HUES6 (cell line): ENCODE measurements around the gene MAN2B1.

Experiments used
- H3K27ac ChIP-seq: 2 replicates; pipeline ENCODE4 v1.7.0; 2013; ENCODE audit warnings: low read depth, mild to moderate bottlenecking, low read length, inconsistent platforms
- H3K27me3 ChIP-seq: 2 replicates; pipeline ENCODE4 v1.6.1; 2013; ENCODE audit warnings: low read length; ENCODE audit not compliant: control insufficient read depth, insufficient read depth
- H3K36me3 ChIP-seq: 2 replicates; pipeline ENCODE4 v1.6.1; 2013; ENCODE audit warnings: low read length; ENCODE audit not compliant: control insufficient read depth, insufficient read depth
- H3K4me1 ChIP-seq: 2 replicates; pipeline ENCODE4 v1.6.1; 2013; ENCODE audit warnings: low read length; ENCODE audit not compliant: control insufficient read depth, insufficient read depth
- H3K4me3 ChIP-seq: 2 replicates; pipeline ENCODE4 v1.5.1; 2013; ENCODE audit warnings: low read depth, low read length
- H3K9ac ChIP-seq: one replicate; pipeline ENCODE4 v1.6.1; 2013; ENCODE audit warnings: mild to moderate bottlenecking, low read length
- H3K9me3 ChIP-seq: 2 replicates; pipeline ENCODE4 v1.6.1; 2013; ENCODE audit warnings: low read depth, low read length; ENCODE audit not compliant: control insufficient read depth, insufficient read depth

Gene MAN2B1

DNA sequence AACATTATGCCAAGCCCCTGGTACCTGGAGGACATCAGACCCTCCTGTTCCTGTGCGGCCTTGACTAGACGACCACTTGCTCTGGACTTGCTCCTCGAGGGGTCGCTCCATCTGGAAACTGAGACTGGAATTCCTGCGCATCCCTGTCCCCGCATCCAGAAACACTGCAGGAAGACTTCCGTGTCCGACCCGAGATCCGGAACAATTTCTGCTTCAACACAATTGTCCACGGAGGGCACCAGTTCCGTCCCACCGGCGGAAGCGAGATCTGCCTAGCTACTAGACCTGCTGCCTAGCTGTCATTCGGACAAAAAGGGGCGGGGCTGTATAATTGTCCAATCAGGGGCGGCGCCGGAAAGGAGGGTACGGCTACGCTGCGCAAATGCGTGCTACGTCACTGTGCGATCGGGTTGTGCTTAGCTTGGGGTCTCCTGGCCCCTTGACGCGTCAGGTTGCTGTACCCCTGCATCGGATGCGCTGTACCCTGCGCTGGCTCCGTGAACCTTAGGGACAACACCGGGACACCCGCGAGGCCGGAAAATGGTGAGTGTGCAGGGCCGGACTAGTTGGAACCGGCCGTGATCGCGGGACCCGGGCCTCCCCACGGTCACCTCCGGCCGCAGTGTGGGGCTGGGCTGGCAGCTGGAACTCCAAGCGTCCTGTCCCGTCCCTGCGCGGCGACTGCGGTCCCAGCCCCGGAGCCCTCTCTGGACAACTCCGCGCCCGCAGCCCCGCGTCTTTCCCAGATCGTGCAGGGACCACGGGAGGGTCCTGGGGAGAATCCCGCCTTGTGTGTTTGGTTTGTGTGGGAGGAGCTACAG, 55.8 kb downstream of the MAN2B1 start, which contains the start of the genes ZNF490 and ZNF791:
ZNF490 (minus strand) TSS at position 274 of the 821 bp plus-strand sequence; CDS start at position 141, 133 bp downstream.
ZNF791 (plus strand) TSS at position 381 of the 821 bp plus-strand sequence; CDS start at position 541, 160 bp downstream.
- H3K9me3 ChIP-seq, result peaks cover 1% of the 10 kb centered on the region; the same call in 1 of the 2 replicates
- H3K9ac ChIP-seq, result peak within 1 kb of the TSS; percentile 94
- H3K36me3 ChIP-seq, result peaks cover 28% of the 10 kb centered on the region
- no peaks in the 10 kb centered on the region for H3K27me3 ChIP-seq
- peak within 1 kb of the TSS; percentile 94 for H3K4me3 ChIP-seq
- H3K4me1 ChIP-seq, result no peaks in the 10 kb centered on the region
- peak within 1 kb of the TSS; percentile 78 for H3K27ac ChIP-seq

- Histone ChIP-seq H3K9me3 (no peaks in the 10 kb centered on the region), H3K27me3 (no peaks in the 10 kb centered on the region), H3K4me1 (no peaks in the 10 kb centered on the region), H3K4me3 (no peak overlapping the region), H3K27ac (no peak overlapping the region), H3K36me3 (peaks cover 12% of the 10 kb centered on the region), H3K9ac (no peak overlapping the region)
Observed at GRCh38 chr19:12607631-12608030, 58.9 kb downstream of the MAN2B1 start.

DNA sequence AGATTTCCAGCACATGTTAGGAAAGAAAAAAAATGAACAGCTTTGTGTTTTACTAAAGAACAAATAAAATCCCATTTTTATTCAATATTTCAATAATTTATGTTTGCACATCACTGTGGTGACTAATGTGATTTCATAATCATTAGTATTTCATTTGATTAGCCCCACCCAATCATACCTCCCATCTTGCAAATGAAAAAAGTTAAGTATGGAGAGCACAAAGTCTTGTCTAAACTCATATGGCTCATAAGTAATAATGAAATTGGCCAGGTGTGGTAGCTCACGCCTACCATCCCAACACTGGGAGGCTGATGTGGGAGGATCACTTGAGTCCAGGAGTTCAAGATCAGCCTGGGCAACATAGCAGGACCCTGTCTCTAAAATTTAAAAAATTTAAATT, 59.7 kb downstream of the MAN2B1 start:
- Histone ChIP-seq H3K27me3 (no peaks in the 10 kb centered on the region), H3K27ac (no peak overlapping the region), H3K9me3 (no peaks in the 10 kb centered on the region), H3K36me3 (peaks cover 10% of the 10 kb centered on the region), H3K4me3 (no peak overlapping the region), H3K9ac (no peak overlapping the region), H3K4me1 (no peaks in the 10 kb centered on the region)

- no peak overlapping the region for H3K9ac ChIP-seq
- no peaks in the 10 kb centered on the region for H3K4me1 ChIP-seq
- H3K27me3 ChIP-seq, result no peaks in the 10 kb centered on the region
- peaks cover 8% of the 10 kb centered on the region for H3K36me3 ChIP-seq
- no peak overlapping the region for H3K27ac ChIP-seq
- no peaks in the 10 kb centered on the region for H3K9me3 ChIP-seq
- no peak overlapping the region for H3K4me3 ChIP-seq
Observed at GRCh38 chr19:12603714-12604113, 62.8 kb downstream of the MAN2B1 start.

DNA sequence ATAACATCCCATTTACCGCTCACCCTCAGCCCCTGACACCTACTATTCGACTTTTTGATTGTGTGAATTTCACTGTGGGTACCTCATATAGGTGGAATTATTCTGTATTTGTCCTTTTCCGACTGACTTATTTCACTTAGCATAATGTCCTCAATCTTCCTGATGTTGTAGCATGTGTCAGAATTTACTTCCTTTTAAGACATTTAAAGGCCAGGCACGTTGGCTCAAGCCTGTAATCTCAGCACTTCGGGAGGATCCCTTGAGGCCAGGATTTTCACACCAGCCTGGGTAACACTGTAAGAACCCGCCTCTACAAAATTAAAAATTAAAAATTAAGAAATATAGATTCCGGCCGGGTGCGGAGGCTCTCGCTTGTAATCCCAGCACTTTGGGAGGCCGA, 68.9 kb downstream of the MAN2B1 start:
- Histone ChIP-seq H3K4me3 (no peak overlapping the region), H3K27me3 (no peaks in the 10 kb centered on the region), H3K4me1 (no peaks in the 10 kb centered on the region), H3K27ac (no peak overlapping the region), H3K9me3 (no peaks in the 10 kb centered on the region), H3K36me3 (peaks cover 2% of the 10 kb centered on the region; the same call in 1 of the 2 replicates), H3K9ac (no peak overlapping the region)

GRCh38 chr19:12596927-12597548, 69.5 kb downstream of the MAN2B1 start:
- Histone ChIP-seq H3K27ac (no peak overlapping the region), H3K27me3 (no peaks in the 10 kb centered on the region), H3K9me3 (no peaks in the 10 kb centered on the region), H3K36me3 (peaks cover 2% of the 10 kb centered on the region; the same call in 1 of the 2 replicates), H3K4me3 (peak overlapping the region; percentile 30; the same call in 1 of the 2 replicates), H3K4me1 (no peaks in the 10 kb centered on the region), H3K9ac (no peak overlapping the region)
